CD4-positive, alpha-beta T cell (primary cell): ENCODE data around the gene DNAJB2. TPM values are rescaled to one million over a fixed set of nuclear protein-coding genes. Genes with fewer than 3 reads are reported as not detected.
A peak's percentile ranks its signal among the peaks of the same experiment; 100 is the strongest.

ENCODE experiments used
- ATAC-seq: fragments of 200-7000 bp; cut with Tn5 transposase; one replicate; pipeline ENCODE4 v1.10.0; 2022; ENCODE audit warnings: mild to moderate bottlenecking; ENCODE audit not compliant: poor library complexity
- CTCF ChIA-PET: fragments of 350-600 bp; sonication (Branson Sonifier 250); formaldehyde crosslinking; loops from one replicate; lab custom pipeline; 2021; ENCODE audit warnings: antibody characterized with exemption, inconsistent platforms; lab: Charles Lee
- POLR2A ChIA-PET: fragments of 350-600 bp; sonication (Branson Sonifier 250); formaldehyde crosslinking; loops from one replicate; lab custom pipeline; 2021; ENCODE audit warnings: antibody characterized with exemption, inconsistent platforms; lab: Charles Lee
- DNase-seq, 14 experiments: peaks; one replicate each; pipeline ENCODE4 v3.0.0-alpha.2; 2013 to 2020; ENCODE audit warnings: mixed read lengths in 2 of 14
- H3K27ac ChIP-seq, 2 donors: one replicate each; pipeline versions ENCODE4 v1.5.1 to v1.7.0; 2013; ENCODE audit warnings: low read length in 2 of 2, low read depth in 1 of 2, mild to moderate bottlenecking in 1 of 2
- H3K27me3 ChIP-seq, 2 experiments: 1 replicate in 1 of 2; 2 replicates in 1 of 2; pipeline versions ENCODE4 v1.6.1 to v1.7.0; 2013; ENCODE audit warnings: low read length in 2 of 2, control low read depth in 1 of 2, mild to moderate bottlenecking in 1 of 2, moderate library complexity in 1 of 2; ENCODE audit not compliant: insufficient read depth in 2 of 2, control insufficient read depth in 1 of 2
- H3K36me3 ChIP-seq: one replicate; pipeline ENCODE4 v1.6.1; 2013; ENCODE audit warnings: low read length, control low read depth; ENCODE audit not compliant: insufficient read depth
- H3K4me1 ChIP-seq: one replicate; pipeline ENCODE4 v1.6.1; 2013; ENCODE audit warnings: low read length, control low read depth; ENCODE audit not compliant: insufficient read depth
- H3K4me3 ChIP-seq: one replicate; pipeline ENCODE4 v1.5.1; 2013; ENCODE audit warnings: mild to moderate bottlenecking, low read length, moderate library complexity
- H3K9me3 ChIP-seq, 2 experiments: 1 replicate in 1 of 2; 2 replicates in 1 of 2; pipeline versions ENCODE4 v1.6.1 to v1.7.0; 2013; ENCODE audit warnings: low read length in 2 of 2, mild to moderate bottlenecking in 2 of 2, control low read depth in 1 of 2, moderate library complexity in 1 of 2; ENCODE audit not compliant: control insufficient read depth in 1 of 2, insufficient read depth in 1 of 2
- H3K27ac Mint-ChIP-seq: one replicate; pipeline ENCODE4 v1.8.0; 2020; ENCODE audit warnings: mixed read lengths
- H3K27me3 Mint-ChIP-seq: one replicate; pipeline ENCODE4 v1.8.0; 2021; ENCODE audit warnings: mixed read lengths
- H3K36me3 Mint-ChIP-seq: one replicate; pipeline ENCODE4 v1.8.0; 2021; ENCODE audit warnings: low read depth, mixed read lengths
- H3K4me1 Mint-ChIP-seq: one replicate; pipeline ENCODE4 v1.8.0; 2021; ENCODE audit warnings: low read depth, mixed read lengths
- H3K4me3 Mint-ChIP-seq: one replicate; pipeline ENCODE4 v1.8.0; 2020; ENCODE audit warnings: mild to moderate bottlenecking, mixed read lengths
- H3K9me3 Mint-ChIP-seq: one replicate; pipeline ENCODE4 v1.8.0; 2020; ENCODE audit warnings: mixed read lengths
- intact Hi-C, 2 experiments: fragments of 100-400 bp; cut with DNase I in 1 of 2; cut with micrococcal nuclease in 1 of 2; formaldehyde crosslinking; loops; one replicate each; pipeline versions ENCODE4 v1.15.1 to v1.9.0; 2023 to 2025; cut with DNase I, micrococcal nuclease
- total RNA-seq, 174 experiments: library from RNA in 2 of 174; stranded (reverse) in 2 of 174; gene quantifications; one replicate each; pipeline ENCODE4 v1.2.3 and lab custom pipeline; 2021 to 2026
- TF ChIP-seq, protein P1 (sequence below): fragments of 200-600 bp; IDR thresholded peaks from one replicate; pipeline ENCODE4 v1.8.0; 2022; ENCODE audit warnings: antibody characterized with exemption, mild to moderate bottlenecking

DNAJB2 gene
- total RNA-seq, 2 experiments from 2014 or later = 151 to 161 TPM

DNA sequence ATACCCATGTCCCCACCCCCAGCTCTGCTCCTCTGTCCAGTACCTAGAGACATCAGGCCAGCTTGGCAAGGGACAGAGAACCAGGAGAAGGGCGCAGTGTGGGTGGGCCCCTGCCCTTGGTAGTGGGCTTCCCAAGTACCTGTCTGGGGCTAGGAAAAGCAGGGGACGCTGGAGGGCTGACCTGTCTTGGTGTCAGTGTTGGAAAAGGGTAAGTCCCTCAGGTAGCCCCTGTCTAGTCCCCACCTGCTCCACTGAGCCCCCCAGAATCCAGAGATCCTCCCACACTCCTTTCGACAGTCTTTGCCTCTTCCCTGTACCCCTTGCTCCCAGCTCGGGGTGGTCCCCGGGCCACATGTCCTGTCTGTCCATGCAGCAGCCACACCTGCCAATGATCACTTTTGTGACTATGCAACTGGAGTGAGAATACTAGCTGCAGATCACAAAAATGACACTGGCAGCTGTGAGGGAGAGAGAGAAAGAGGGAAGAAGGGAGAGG is 14.6 kb downstream of the DNAJB2 start:
- Histone ChIP-seq H3K4me3 (no peak overlapping the region), H3K36me3 (no peaks in the 10 kb centered on the region), H3K9me3 (no peaks in the 10 kb centered on the region), H3K4me1 (peaks cover 30% of the 10 kb centered on the region), H3K27me3 (no peaks in the 10 kb centered on the region), H3K27ac (no peak overlapping the region)
- TF ChIP-seq, protein P1, sequence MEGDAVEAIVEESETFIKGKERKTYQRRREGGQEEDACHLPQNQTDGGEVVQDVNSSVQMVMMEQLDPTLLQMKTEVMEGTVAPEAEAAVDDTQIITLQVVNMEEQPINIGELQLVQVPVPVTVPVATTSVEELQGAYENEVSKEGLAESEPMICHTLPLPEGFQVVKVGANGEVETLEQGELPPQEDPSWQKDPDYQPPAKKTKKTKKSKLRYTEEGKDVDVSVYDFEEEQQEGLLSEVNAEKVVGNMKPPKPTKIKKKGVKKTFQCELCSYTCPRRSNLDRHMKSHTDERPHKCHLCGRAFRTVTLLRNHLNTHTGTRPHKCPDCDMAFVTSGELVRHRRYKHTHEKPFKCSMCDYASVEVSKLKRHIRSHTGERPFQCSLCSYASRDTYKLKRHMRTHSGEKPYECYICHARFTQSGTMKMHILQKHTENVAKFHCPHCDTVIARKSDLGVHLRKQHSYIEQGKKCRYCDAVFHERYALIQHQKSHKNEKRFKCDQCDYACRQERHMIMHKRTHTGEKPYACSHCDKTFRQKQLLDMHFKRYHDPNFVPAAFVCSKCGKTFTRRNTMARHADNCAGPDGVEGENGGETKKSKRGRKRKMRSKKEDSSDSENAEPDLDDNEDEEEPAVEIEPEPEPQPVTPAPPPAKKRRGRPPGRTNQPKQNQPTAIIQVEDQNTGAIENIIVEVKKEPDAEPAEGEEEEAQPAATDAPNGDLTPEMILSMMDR = no peak
- Mint-ChIP-seq H3K9me3 (no peaks in the 10 kb centered on the region), H3K27ac (no peak overlapping the region), H3K4me3 (peak overlapping the region; percentile 44), H3K27me3 (peaks cover 2% of the 10 kb centered on the region), H3K4me1 (peaks cover 30% of the 10 kb centered on the region), H3K36me3 (no peaks in the 10 kb centered on the region)
- intact Hi-C loops = loop anchor here in 1 of 2 experiments (2.0 to 10.0 kb wide), 3 partner anchors 41 to 251 kb away; partner anchors contain the start of genes ANKZF1, ATG9A, CHPF and TMEM198
- DNase-seq = peak in 1 of 14 experiments; percentile 16
- POLR2A ChIA-PET = interaction anchor here (1.3 to 3.3 kb wide), 5 partner anchors 15 to 117 kb away, joined by 6 to 55 read pairs (median 26); partner anchors contain the start of genes ANKZF1, ATG9A, CNPPD1 and DNAJB2
- CTCF ChIA-PET = interaction anchor here (1.4 to 2.6 kb wide), 3 partner anchors 13 to 396 kb away, joined by 4 to 190 read pairs (median 17); partner anchors contain the start of gene DNAJB2
- no peak for ATAC-seq

DNA sequence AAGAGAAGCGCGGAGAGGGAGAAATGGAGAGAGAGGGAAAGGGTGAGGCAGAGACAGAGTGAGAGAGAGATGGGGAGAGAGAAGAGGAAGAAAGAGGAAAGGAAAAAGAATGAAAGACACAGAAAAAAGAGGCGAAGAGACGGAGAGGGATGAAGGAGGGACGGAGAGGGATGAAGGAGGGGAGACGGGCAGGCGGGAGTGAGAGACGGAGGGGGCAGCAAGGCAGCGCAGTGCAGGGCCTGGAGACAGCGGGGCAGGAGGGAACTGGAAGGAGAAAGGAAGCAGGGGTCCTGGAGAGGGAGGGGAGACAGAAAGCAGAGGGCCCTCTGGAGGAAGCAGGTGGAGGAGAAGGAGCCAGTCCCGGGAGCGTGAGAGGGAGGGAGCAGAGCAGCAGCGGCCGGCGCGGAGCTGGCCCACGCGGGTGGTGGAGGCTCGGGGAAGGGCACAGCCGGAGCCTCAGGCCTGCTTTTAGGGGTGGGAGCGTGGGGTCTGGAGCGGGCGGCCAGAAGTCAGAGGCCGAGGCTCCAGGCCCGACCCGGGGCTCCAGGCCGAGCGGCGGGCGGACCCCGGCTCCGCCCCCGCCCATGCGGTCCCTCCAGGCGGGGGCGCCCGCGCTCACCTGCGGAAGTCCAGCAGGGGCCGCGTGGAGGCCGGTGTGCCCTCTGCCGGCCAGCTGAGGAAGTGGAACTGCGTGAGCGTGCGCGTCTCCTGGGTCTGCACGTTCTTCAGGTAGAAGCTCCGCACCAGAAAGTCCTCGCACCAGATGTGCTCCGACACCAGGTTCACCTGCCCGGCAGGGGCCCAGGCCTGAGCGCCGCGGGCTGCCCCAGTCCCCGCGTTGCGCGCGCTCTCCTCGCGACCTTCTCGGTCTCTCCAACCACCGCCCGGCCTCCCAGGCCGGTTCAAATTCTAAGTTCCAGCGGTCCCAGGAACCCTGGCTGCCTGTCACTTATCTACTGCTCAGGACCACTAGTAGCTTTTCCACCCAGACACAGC is 15.5 kb downstream of the DNAJB2 start:
- ChIA-PET CTCF (interaction anchor here (0.7 to 2.6 kb wide), 42 partner anchors 13 to 414 kb away, joined by 3 to 190 read pairs (median 6); partner anchors contain the start of genes ABCB6, ANKZF1, ATG9A and CNPPD1), POLR2A (interaction anchor here (0.6 to 3.3 kb wide), 18 partner anchors 8 to 237 kb away, joined by 3 to 55 read pairs (median 7); partner anchors contain the start of genes ABCB6, ANKZF1, ATG9A and CNPPD1)
- peak; percentile 94 for ATAC-seq
- Histone ChIP-seq H3K27me3 (peaks cover 0 to 3% of the 10 kb centered on the region in 2 experiments), H3K36me3 (no peaks in the 10 kb centered on the region), H3K27ac (no peak overlapping the region), H3K4me3 (peak overlapping the region; percentile 55), H3K9me3 (peaks cover 0 to 3% of the 10 kb centered on the region in 2 experiments), H3K4me1 (peaks cover 33% of the 10 kb centered on the region)
- Mint-ChIP-seq H3K36me3 (no peaks in the 10 kb centered on the region), H3K9me3 (no peaks in the 10 kb centered on the region), H3K27ac (peak overlapping the region; percentile 14), H3K27me3 (peaks cover 7% of the 10 kb centered on the region), H3K4me1 (peaks cover 32% of the 10 kb centered on the region), H3K4me3 (peak overlapping the region; percentile 67)
- TF ChIP-seq, protein P1 = peak; percentile 99
- intact Hi-C loops = loop anchor here (1.0 to 10.0 kb wide), 8 partner anchors 15 to 250 kb away; partner anchors contain the start of genes ANKZF1 (in 1 of the 2), ATG9A (in 1 of the 2), CHPF (in 1 of the 2) and CNPPD1 (in 1 of the 2)
- DNase-seq = peak; percentile 78 to 96 (median 88)

DNA sequence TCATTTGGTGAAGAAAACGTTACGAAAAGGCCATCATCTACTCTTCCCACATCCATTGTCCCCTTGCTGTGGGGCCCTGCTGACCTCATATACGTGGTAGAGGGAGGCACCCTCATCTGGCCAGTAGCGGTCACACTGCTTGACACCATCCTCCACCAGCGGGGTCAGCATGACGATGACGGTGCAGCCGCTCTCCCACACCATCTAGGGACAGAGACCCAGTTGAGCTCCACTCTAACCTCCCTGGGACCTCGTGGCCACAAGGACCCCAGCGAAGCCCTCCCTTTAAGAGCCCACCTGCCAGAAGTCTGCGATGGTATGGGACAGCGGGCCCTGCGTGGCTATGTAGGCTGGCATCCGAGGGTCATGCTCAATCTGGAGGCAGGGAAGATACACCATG is 17.0 kb downstream of the DNAJB2 start:
- H3K9me3 Mint-ChIP-seq = no peaks in the 10 kb centered on the region
- CTCF ChIA-PET = interaction anchor here (1.6 to 2.6 kb wide), 5 partner anchors 15 to 124 kb away, joined by 17 to 190 read pairs (median 42); partner anchors contain the start of genes ANKZF1, ATG9A, DNAJB2 and SLC23A3
- Histone ChIP-seq H3K9me3 (peaks cover 0 to 6% of the 10 kb centered on the region in 2 experiments), H3K36me3 (no peaks in the 10 kb centered on the region), H3K4me1 (peaks cover 33% of the 10 kb centered on the region), H3K4me3 (no peak overlapping the region), H3K27me3 (peaks cover 0 to 4% of the 10 kb centered on the region in 2 experiments), H3K27ac (no peak overlapping the region)
- POLR2A ChIA-PET = interaction anchor here (1.8 to 3.3 kb wide), 8 partner anchors 17 to 120 kb away, joined by 7 to 55 read pairs (median 20); partner anchors contain the start of genes ANKZF1, ATG9A, CNPPD1 and DNAJB2
- DNase-seq (no peak), ATAC-seq (no peak)
- H3K27me3 Mint-ChIP-seq = peaks cover 17% of the 10 kb centered on the region
- TF ChIP-seq, protein P1 = no peak
- peaks cover 32% of the 10 kb centered on the region for H3K4me1 Mint-ChIP-seq
- H3K36me3 Mint-ChIP-seq = no peaks in the 10 kb centered on the region
- intact Hi-C loops = loop anchor here (5.0 to 10.0 kb wide), 4 partner anchors 91 to 249 kb away; partner anchors contain the start of genes CHPF (in 1 of the 2), CNPPD1 (in 1 of the 2), DNPEP (in 1 of the 2) and RETREG2 (in 1 of the 2)
- no peak overlapping the region for H3K27ac Mint-ChIP-seq
- no peak overlapping the region for H3K4me3 Mint-ChIP-seq
